ENCODE measurements around the gene AGRN.
"Not testable (repeated sequence)": the region's sequence is repeated elsewhere in the genome, so short reads cannot be mapped to it uniquely, and the experiment has no call there.

Gene AGRN

DNA sequence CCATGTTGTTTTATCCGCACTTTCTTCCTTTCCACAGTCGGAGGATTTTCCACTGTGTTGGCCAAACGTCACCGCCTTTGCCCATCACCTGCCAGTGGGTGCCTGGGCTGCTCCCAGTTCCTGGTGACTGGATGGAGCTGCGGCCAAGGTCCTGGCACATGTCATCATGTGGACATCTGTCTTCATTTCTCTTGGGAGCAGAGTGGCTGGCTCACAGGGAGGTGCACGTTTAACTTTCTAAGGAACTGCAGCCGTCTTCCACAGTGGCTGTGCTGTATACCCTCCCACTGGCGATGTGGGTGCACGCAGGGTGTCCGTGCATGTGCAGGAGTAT, 73.7 kb downstream of the AGRN start:
- TF ChIP-seq, protein P1, sequence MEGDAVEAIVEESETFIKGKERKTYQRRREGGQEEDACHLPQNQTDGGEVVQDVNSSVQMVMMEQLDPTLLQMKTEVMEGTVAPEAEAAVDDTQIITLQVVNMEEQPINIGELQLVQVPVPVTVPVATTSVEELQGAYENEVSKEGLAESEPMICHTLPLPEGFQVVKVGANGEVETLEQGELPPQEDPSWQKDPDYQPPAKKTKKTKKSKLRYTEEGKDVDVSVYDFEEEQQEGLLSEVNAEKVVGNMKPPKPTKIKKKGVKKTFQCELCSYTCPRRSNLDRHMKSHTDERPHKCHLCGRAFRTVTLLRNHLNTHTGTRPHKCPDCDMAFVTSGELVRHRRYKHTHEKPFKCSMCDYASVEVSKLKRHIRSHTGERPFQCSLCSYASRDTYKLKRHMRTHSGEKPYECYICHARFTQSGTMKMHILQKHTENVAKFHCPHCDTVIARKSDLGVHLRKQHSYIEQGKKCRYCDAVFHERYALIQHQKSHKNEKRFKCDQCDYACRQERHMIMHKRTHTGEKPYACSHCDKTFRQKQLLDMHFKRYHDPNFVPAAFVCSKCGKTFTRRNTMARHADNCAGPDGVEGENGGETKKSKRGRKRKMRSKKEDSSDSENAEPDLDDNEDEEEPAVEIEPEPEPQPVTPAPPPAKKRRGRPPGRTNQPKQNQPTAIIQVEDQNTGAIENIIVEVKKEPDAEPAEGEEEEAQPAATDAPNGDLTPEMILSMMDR (IDR thresholded peaks at IDR 0.05) = no peak
- H3K4me1 ChIP-seq = no peaks in the 10 kb centered on the region
- no peak overlapping the region for H3K27ac ChIP-seq
- H3K4me2 ChIP-seq (ENCODE audit: low read length) = no peak overlapping the region
- H3K4me3 ChIP-seq (ENCODE audit: low read depth, low read length) = no peak overlapping the region
- H2AFZ ChIP-seq = no peak overlapping the region
- H3K36me3 ChIP-seq (ENCODE audit: control insufficient read depth, insufficient read depth, low read length) = no peaks in the 10 kb centered on the region
- H3K27me3 ChIP-seq (ENCODE audit: control insufficient read depth, insufficient read depth, low read length) = no peaks in the 10 kb centered on the region
- no peak overlapping the region for H3K9ac ChIP-seq
- no peaks in the 10 kb centered on the region for H3K9me3 ChIP-seq (ENCODE audit: control insufficient read depth, low read length)
- H3K79me2 ChIP-seq = no peaks in the 10 kb centered on the region

DNA sequence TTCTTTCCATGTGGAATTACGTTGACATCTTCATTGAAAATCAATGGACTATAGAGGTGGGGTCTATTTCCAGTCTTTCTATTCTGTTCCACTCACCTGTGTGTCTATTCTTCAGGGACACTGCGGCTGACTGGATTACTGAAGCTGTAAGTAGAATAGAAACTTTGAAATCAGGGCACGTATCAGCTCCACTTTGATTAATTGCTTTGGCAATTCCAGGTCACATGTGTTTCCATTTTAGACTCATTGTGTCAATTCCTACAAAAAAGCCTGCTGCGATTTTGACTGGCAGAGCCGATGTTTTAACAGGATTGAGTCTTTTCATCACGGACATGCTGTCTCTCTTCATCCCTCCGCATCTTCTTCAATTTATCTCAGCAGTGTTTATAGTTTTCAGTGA, 75.1 kb downstream of the AGRN start:
- Histone ChIP-seq H3K9ac (no peak overlapping the region), H3K36me3 (ENCODE audit: control insufficient read depth, insufficient read depth, low read length) (no peaks in the 10 kb centered on the region), H3K9me3 (ENCODE audit: control insufficient read depth, low read length) (no peaks in the 10 kb centered on the region), H2AFZ (no peak overlapping the region), H3K79me2 (no peaks in the 10 kb centered on the region), H3K4me2 (ENCODE audit: low read length) (no peak overlapping the region), H3K27me3 (ENCODE audit: control insufficient read depth, insufficient read depth, low read length) (no peaks in the 10 kb centered on the region), H3K4me1 (no peaks in the 10 kb centered on the region), H3K27ac (no peak overlapping the region), H3K4me3 (ENCODE audit: low read depth, low read length) (no peak overlapping the region)
- TF ChIP-seq, protein P1 (IDR thresholded peaks at IDR 0.05) = no peak

DNA sequence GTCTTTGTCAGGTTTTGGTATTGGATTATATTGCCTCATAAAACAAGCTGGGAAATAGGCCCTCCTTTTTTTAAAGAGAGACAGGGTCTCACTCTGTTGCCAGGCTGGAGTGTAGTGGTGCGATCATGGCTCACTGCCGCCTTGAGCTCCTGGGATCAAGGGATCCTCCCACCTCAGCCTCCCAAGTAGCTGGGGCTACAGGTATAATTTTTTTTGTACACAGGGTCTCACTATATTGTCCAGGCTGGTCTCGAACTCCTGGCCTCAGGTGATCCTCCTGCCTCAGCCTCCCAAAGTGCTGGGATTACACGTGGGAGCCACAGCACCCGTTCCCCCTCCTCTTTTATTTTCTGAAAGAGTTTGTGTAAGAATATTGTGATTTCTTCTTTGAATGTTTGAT, 76.2 kb downstream of the AGRN start:
- H3K4me2 ChIP-seq (ENCODE audit: low read length); H3K9me3 ChIP-seq (ENCODE audit: control insufficient read depth, low read length); H3K4me3 ChIP-seq (ENCODE audit: low read depth, low read length); H3K27me3 ChIP-seq (ENCODE audit: control insufficient read depth, insufficient read depth, low read length); H2AFZ ChIP-seq; H3K9ac ChIP-seq; H3K4me1 ChIP-seq; H3K36me3 ChIP-seq (ENCODE audit: control insufficient read depth, insufficient read depth, low read length); H3K79me2 ChIP-seq; H3K27ac ChIP-seq: not testable (repeated sequence)

DNA sequence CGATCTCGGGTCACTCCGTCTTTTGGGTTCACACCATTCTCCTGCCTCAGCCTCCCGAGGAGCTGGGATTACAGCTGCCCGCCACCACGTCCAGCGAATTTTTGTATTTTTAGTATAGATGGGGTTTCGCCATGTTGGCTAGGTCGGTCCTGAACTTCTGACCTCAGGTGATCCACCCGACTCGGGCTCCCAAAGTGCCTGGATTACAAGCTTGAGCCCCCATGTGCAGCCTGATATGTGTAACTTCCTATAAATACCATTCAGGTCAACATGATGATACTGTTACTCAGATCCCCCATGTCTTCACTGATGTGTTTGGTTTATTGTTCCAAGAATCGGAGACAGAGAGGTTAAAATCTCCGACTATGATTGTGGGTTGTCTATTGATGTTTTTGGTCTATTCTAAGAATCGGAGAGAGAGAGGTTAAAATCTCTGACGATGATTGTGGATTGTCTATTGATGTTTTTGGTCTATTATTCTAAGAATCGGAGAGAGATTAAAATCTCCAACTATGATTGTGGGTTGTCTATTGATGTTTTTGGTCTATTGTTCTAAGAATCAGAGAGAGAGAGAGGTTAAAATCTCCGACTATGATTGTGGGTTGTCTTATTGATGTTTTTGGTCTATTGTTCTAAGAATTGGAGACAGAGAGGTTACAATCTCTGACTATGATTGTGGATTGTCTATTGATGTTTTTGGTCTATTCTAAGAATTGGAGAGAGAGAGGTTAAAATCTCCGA, 78.9 kb downstream of the AGRN start:
- no peaks in the 10 kb centered on the region for H3K4me1 ChIP-seq
- no peak overlapping the region for H3K4me2 ChIP-seq (ENCODE audit: low read length)
- no peak overlapping the region for H2AFZ ChIP-seq
- no peaks in the 10 kb centered on the region for H3K9me3 ChIP-seq (ENCODE audit: control insufficient read depth, low read length)
- TF ChIP-seq, protein P1 (IDR thresholded peaks at IDR 0.05) = no peak
- H3K79me2 ChIP-seq = no peaks in the 10 kb centered on the region
- no peaks in the 10 kb centered on the region for H3K36me3 ChIP-seq (ENCODE audit: control insufficient read depth, insufficient read depth, low read length)
- no peak overlapping the region for H3K9ac ChIP-seq
- no peaks in the 10 kb centered on the region for H3K27me3 ChIP-seq (ENCODE audit: control insufficient read depth, insufficient read depth, low read length)
- no peak overlapping the region for H3K4me3 ChIP-seq (ENCODE audit: low read depth, low read length)
- no peak overlapping the region for H3K27ac ChIP-seq

DNA sequence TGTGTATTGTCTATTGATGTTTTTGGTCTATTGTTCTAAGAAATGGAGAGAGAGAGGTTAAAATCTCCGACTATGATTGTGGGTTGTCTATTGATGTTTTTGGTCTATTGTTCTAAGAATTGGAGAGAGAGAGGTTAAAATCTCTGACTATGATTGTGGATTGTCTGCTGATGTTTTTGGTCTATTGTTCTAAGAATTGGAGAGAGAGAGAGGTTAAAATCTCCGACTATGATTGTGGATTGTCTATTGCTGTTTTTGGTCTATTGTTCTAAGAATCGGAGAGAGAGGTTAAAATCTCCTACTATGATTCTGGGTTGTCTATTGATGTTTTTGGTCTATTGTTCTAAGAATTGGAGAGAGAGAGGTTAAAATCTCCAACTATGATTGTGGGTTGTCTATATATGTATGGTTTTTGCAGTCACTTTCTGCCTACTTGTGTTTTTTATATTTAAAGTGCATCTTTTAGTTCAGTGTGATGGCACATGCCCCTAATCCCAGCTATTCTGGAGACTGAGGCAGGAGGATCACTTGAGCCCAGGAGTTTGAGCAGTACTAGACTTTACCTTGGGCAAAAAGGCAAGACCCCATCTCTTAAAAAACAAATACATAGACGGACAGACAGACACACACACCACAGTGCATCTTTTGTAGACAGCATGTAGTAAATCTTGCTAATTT, 79.7 kb downstream of the AGRN start:
- Histone ChIP-seq H3K79me2 (no peaks in the 10 kb centered on the region), H2AFZ (no peak overlapping the region), H3K4me3 (ENCODE audit: low read depth, low read length) (no peak overlapping the region), H3K27me3 (ENCODE audit: control insufficient read depth, insufficient read depth, low read length) (no peaks in the 10 kb centered on the region), H3K9me3 (ENCODE audit: control insufficient read depth, low read length) (no peaks in the 10 kb centered on the region), H3K9ac (no peak overlapping the region), H3K4me2 (ENCODE audit: low read length) (no peak overlapping the region), H3K27ac (no peak overlapping the region), H3K4me1 (no peaks in the 10 kb centered on the region), H3K36me3 (ENCODE audit: control insufficient read depth, insufficient read depth, low read length) (no peaks in the 10 kb centered on the region)
- TF ChIP-seq, protein P1 (IDR thresholded peaks at IDR 0.05) = no peak

Data from parathyroid adenoma (tissue), 2 donors.